Stimulated activated CD4-positive, alpha-beta T cell treated with anti-CD3 and anti-CD28 coated beads, Interleukin-12 subunit alpha, Interleukin-12 subunit beta, amount 100 ng/mL, for 24 hours (primary cell): ENCODE measurements around the gene PARN.
"Not testable (repeated sequence)": the region's sequence is repeated elsewhere in the genome, so short reads cannot be mapped to it uniquely, and the experiment has no call there.

Experiments used
- DNase-seq, 2 experiments: peaks; one replicate each; pipeline ENCODE4 v3.0.0-alpha.2; 2020; ENCODE audit warnings: low read depth in 2 of 2

Gene PARN

GRCh38 chr16:14632693-14633569 lies 2.9 kb upstream of the PARN start, which contains the start of gene BFAR:
Gene BFAR (plus strand): TSS chr16:14632951. CDS start chr16:14644347, 11,396 bp downstream.
- DNase-seq: peak; percentile 98 to 99

DNA sequence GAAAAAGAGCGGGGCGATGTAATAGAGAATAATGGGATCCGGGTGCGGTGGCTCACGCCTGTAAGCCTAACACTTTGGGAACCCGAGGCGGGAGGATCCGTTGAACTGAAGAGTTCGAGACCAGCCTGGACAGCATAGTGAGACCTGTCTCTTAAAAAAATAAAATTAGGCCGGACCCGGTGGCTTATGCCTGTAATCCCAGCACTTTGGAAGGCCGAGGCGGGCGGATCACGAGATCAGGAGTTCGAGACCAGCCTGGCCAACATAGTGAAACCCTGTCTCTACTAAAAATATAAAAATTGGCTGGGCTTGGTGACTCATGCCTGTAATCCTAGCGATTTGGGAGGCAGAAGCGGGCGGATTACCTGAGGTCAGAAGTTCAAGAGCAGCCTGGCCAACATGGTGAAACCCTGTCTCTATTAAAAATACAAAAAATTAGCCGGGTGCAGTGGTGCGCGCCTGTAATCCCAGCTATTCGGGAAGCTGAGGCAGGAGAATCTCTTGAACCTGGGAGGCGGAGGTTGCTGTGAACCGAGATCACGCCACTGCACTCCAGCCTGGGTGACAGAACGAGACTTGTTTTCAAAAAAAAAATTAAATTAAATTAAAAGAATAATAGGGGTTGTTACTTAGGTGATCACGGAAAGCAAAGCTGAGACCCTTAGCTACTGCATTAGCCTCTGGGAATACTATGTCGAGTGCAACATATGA lies 715 bp upstream of the PARN start:
- DNase-seq: not testable (repeated sequence)

DNA sequence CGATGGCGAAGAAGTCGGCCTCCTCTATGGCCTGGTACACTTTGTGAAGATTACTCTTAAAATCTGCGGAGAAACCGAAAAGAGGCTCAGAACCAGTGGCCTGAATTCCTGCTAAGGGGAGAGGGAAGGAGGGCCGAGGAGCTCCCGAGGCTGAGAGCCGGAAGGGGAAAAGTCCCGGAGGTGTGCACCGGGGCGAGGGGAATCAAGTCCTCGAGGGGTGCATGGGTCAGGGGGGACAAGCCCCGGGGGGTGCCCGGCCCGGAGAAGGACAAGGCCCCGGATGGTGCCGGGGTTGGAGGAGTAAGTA lies 495 bp downstream of the PARN start:
- DNase-seq: peak in 1 of 2 experiments; percentile 10

GRCh38 chr16:14628806-14629611 lies 1.1 kb downstream of the PARN start:
- no peak for DNase-seq

DNA sequence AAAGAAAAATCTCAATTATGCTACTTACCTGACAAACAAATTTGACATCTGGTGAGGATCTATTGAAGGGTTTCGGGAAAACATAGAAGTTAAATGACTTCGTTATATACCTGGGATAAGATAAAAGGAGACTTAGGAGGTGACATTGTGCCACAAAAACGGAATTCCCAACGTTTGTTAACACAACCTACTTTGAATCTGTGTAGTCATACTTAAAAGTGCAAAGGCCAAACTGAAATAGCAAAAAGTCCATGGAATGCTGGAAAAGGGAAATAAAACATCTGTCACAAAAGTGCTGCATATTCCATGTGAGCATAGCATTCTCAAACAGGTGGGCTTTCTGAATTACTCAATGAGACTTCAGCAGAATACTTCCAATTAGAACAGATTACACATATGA lies 3.0 kb downstream of the PARN start:
- no peak for DNase-seq

- DNase-seq: no peak
Measured at GRCh38 chr16:14618566-14618965, 11.5 kb downstream of the PARN start.

DNA sequence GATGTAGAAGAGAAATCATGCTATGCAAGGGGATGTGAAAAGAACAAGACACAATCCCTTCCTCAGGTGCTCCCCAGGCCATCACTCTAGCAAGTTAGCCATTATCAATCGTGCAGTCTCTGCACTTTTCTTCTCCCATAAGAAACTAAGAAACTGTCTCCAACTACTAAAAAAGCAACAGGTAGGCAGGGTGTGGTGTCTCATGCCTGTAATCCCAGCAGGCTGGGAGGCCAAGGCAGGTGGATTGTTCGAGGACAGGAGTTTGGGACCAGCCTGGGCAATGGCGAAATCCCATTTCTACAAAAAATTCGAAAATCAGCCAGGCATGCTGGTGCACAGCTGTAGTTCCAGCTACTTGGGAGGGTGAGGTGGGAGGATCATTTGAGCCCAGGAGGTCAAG lies 13.8 kb downstream of the PARN start:
- no peak for DNase-seq

DNA sequence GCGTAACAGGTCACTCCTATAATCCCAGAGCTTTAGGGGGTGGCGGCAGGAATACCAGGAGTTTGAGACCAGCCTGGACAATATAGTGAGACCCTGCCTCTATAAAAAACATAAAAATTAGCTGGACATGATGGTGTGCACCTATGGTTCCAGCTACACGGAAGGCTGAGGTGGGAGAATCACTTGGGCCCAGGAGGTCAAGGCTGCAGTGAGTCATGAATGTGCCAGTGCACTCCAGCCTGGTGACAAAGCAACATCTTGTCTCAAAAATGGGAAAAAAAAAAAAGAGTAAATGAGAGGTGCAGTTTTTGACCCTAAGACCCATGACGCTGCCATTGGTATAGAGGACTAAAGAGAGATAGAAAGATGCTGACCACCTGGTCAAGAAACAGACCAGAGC lies 16.1 kb downstream of the PARN start:
- DNase-seq: no peak

GRCh38 chr16:14611660-14612059 lies 18.4 kb downstream of the PARN start:
- DNase-seq: no peak

DNA sequence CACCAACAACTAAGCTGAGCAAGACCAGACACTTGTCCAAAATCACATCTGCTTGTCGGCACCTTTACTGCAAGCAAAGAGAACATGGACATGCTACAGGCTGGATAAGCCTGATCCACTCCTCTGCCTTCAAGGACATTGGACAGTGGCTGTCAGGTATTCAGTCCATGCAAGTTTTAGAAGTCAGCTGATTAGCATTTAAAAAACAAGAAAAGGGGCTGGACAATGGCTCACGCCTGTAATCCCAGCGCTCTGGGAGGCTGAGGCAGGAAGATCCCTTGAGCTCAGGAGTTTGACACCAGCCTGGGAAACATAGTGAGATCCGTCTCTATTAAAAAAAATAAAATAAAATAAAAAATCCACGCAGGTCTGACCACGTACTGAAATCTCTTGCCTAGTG lies 20.3 kb downstream of the PARN start:
- no peak for DNase-seq

GRCh38 chr16:14608604-14609003 lies 21.5 kb downstream of the PARN start:
- no peak for DNase-seq

- no peak for DNase-seq
Measured at GRCh38 chr16:14608111-14608566, 21.9 kb downstream of the PARN start.

- no peak for DNase-seq
Measured at GRCh38 chr16:14606102-14606501, 24.0 kb downstream of the PARN start.

DNA sequence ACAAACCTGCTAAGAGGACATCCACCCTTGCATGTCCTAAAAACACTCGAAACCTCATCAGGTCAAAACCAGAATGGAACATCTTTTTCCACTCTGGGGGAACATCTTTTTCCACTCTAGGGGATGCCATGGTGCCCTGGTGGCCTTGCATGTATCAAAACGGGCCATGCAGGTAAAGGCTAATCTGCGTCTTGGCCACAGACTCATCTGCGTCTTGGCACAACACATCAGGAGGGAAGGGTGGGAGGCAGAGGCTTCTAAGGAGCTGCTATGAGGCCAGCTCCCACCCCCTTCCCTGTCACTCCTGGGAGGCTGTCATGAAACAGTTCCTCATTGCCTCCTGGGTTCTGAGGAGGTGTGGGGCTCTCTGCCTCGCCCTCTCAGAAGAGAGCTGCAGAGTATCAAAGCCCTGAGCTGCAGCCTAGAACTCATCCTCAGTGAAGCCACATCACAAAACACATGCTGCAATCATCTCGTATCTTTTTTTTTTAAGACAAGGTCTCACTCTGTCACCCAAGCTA lies 27.6 kb downstream of the PARN start:
- DNase-seq: no peak

DNA sequence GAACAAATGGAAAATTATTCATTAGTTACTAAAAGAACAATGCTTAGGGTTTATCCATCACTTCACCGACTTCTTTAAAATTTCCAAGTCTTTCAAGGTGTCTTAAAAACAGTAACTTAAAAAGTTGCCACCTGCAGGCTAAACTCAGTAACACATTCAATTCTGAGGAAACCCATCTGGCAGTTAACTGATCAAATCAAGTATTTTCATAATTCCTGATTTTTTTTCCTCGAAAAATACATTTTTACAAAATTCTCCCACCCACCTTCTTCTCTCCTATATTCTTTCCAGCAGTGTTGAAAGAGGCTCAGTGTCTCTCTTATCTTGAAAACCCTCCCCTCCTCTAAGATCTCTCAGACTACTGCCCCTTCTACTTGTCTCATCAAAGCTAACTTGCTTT lies 29.9 kb downstream of the PARN start:
- DNase-seq: no peak

GRCh38 chr16:14586637-14587305 lies 43.3 kb downstream of the PARN start:
- DNase-seq: no peak

GRCh38 chr16:14585287-14585686 lies 44.8 kb downstream of the PARN start:
- DNase-seq: no peak

DNA sequence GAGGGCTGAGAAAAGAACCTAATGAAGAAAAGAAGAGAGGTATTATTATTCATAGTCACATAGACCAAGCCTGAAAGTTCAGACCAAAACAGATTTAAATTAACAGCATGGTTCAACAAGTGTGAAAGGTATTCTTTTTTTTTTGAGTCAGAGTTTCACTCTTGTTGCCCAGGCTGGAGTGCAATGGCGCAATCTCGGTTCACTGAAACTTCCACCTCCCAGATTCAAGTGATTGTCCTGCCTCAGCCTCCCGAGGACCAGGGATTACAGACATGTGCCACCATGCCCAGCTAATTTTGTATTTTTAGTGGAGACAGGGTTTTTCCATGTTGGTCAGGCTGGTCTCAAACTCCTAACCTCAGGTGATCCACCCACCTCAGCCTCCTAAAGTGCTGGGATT lies 49.1 kb downstream of the PARN start:
- not testable (repeated sequence) for DNase-seq

DNA sequence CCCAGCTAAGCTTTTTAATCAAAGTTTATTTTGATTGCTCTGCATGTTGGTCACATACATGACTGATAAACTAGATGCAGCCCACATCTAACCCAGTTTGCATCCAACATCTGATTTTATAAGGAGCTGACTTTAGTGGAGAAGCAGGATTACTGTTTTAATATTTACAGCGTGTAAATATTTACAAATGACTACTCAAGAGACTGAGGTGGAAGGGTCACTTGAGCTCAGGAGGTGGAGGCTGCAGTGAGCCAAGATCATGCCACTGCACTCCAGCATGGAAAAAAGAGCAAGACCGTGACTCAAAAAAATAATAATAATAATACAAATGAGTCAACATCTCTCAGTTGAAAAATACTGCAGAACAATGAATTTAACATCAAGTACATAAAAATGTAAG lies 50.8 kb downstream of the PARN start:
- no peak for DNase-seq

DNA sequence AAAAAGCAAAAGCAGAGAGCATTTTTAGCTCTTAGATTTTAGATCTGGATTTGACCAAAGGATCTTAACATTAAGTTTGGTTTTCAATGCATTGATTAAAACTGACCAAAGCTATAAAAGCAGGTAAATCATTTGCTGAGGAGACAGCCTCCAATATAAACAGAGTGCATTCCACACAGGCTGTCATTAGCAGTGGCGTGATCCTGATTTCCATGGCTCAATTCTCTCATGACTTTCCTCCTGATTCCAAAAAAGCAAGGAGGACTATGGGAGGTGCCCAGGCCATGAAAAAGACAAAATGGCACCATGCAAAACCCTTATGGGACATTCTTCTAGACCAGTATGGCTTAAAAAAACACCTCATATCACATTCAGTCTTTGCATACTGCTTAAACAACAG lies 53.5 kb downstream of the PARN start:
- no peak for DNase-seq

GRCh38 chr16:14576069-14576468 lies 54.0 kb downstream of the PARN start:
- no peak for DNase-seq
